ENCODE results near the gene FAM117B. TPM values are rescaled to one million over a fixed set of nuclear protein-coding genes. Genes with fewer than 3 reads are reported as not detected.

The FAM117B gene
- total RNA-seq, result 3.8 and 7.1 TPM in 2 replicates

GRCh38 chr2:202634556-202635427 is at the start of gene FAM117B:
TSS of gene FAM117B (plus strand) at chr2:202634969. CDS start at chr2:202635188, 219 bp downstream.
- peak within 1 kb of the TSS; percentile 95 for H3K4me3 ChIP-seq (ENCODE audit: low read depth, low read length)
- peak; percentile 46 for DNase-seq (ENCODE audit: low read depth)
- TF ChIP-seq, protein P1, sequence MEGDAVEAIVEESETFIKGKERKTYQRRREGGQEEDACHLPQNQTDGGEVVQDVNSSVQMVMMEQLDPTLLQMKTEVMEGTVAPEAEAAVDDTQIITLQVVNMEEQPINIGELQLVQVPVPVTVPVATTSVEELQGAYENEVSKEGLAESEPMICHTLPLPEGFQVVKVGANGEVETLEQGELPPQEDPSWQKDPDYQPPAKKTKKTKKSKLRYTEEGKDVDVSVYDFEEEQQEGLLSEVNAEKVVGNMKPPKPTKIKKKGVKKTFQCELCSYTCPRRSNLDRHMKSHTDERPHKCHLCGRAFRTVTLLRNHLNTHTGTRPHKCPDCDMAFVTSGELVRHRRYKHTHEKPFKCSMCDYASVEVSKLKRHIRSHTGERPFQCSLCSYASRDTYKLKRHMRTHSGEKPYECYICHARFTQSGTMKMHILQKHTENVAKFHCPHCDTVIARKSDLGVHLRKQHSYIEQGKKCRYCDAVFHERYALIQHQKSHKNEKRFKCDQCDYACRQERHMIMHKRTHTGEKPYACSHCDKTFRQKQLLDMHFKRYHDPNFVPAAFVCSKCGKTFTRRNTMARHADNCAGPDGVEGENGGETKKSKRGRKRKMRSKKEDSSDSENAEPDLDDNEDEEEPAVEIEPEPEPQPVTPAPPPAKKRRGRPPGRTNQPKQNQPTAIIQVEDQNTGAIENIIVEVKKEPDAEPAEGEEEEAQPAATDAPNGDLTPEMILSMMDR (conservative IDR thresholded peaks at IDR 0.05; ENCODE audit: low read depth, low read length), result no peak

DNA sequence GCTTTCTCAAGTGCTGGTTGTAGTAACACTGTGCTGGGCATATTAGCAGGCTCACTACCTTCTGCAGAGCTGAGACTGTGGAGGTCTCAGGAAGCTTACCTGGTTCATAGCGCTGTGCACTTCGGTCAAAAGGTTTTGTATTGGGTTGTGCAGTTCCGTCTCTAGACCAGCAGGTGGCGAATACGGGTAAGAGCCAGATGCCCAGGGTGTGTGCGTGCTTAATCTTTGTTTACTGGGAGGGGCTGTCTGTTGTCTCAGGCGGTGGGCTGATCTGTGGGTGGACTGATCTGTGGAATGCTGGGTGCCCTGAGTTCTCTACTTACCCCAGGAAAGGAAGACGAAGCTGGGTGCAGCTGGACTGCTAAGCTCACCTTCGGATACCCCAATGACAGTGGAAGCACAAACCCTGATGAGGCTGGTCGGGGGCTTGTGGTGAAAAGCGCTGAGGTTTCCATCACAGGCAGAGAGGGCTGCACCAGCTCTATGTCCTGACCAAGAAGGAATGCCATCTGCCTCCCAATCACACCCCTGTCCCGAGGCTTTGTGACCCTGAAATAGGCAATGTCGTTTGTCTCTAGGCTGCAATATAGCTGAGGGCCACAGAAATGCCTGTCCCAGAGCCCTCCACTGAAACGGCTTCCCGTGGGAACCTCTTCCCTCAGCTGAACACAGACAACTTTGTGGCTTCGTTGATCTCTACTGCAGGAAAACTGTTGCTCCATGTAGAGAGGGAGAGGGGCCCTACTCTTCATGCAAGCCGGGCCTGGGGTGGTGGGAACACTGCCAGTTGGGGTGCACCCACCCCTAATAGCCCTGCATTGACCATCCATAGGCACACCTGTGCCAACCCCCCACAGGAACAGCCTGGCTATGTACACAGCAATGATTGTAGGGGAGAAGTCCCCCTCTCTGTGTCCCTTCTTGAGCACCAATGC is 45.9 kb upstream of the FAM117B start:
- TF ChIP-seq, protein P1 (conservative IDR thresholded peaks at IDR 0.05; ENCODE audit: low read depth, low read length), result peak; percentile 94
- DNase-seq (ENCODE audit: low read depth), result no peak
- H3K4me3 ChIP-seq (ENCODE audit: low read depth, low read length), result no peak overlapping the region

- TF ChIP-seq, protein P1 (conservative IDR thresholded peaks at IDR 0.05; ENCODE audit: low read depth, low read length), result no peak
- H3K4me3 ChIP-seq (ENCODE audit: low read depth, low read length), result no peak overlapping the region
- DNase-seq (ENCODE audit: low read depth), result no peak
Measured at GRCh38 chr2:202589582-202589949, 45.2 kb upstream of the FAM117B start.

DNA sequence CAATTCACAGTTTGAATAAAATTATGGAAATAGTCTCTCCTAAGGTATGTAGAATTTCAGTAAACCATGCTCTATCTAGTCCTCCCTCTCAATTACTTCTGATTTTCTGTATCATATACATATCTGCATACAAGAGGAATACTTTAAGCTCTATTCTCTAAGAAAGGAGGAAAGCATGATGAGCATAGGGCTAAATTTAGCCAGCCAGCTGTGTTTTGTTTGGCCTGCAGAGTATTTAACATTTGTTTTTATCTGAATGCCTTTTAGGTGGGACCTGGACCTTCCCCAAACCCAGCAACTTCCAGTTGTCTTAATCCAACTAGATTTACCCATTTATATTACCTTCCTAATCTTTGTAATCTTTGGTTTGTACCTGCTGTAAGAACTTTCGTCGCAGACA is 42.2 kb upstream of the FAM117B start:
- TF ChIP-seq, protein P1 (conservative IDR thresholded peaks at IDR 0.05; ENCODE audit: low read depth, low read length), result no peak
- DNase-seq (ENCODE audit: low read depth), result no peak
- no peak overlapping the region for H3K4me3 ChIP-seq (ENCODE audit: low read depth, low read length)

- no peak for DNase-seq (ENCODE audit: low read depth)
- H3K4me3 ChIP-seq (ENCODE audit: low read depth, low read length), result no peak overlapping the region
- TF ChIP-seq, protein P1 (conservative IDR thresholded peaks at IDR 0.05; ENCODE audit: low read depth, low read length), result no peak
Measured at GRCh38 chr2:202599105-202599504, 35.7 kb upstream of the FAM117B start.

GRCh38 chr2:202599911-202600310 is 34.9 kb upstream of the FAM117B start:
- no peak for DNase-seq (ENCODE audit: low read depth)
- no peak overlapping the region for H3K4me3 ChIP-seq (ENCODE audit: low read depth, low read length)
- TF ChIP-seq, protein P1 (conservative IDR thresholded peaks at IDR 0.05; ENCODE audit: low read depth, low read length), result no peak
